ENCODE measurements around the gene CFDP1. TPM values are rescaled to one million over a fixed set of nuclear protein-coding genes. Genes with fewer than 3 reads are reported as not detected.

Gene CFDP1
- total and polyA plus RNA-seq, 2 of the 13 experiments (the other 11 are each of a cell fraction or from before 2014, with no cell fraction given): 78.6 to 153 TPM

DNA sequence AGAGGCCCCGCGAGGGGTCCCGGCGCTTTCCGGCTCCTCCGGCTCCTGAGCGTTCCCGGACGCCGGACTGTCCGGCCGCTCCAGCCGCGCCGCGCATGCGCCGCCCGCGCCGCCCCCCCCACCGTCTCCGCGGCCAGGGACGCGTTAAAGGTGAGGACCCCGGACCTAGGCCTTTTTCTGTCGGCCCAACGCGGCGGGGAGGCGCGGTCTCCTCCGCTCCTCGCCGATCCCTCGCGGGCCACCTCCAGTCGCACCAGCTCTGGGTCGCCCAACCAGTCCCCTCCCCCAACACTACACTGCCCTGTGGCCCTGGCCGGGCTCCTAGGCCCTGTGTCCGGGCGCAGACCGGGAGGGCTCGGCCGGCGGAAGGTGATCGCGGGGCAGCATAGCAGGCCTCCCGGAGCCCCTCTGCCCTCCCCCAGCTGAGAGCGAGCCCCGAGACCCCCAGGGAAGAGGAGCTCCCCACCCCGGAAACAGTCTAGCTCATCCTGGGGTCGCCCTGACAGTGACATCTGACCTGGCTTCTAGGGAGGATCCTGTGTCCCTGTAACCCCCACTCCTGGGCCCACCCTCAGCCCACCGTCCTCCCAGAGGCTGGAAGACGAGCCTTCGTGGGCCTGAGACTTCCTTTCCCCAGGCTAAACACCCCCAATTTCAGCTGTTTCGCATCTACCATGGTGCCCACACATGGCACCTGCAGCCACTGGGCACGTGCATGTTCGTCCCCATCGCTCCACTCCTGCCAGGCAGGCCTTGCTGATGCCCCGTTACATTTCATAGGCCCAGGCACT, 167.2 kb downstream of the CFDP1 start (continued):
- TF ChIP-seq FOXJ3 (CRISPR knock-in tag; IDR thresholded peaks at IDR 0.05; ENCODE audit: borderline replicate concordance) (0 out of 2 replicates have a peak, but pooled peaks have one; percentile 32), ATF1 (CRISPR knock-in tag; IDR thresholded peaks at IDR 0.05) (no peak), RAD51 (IDR thresholded peaks at IDR 0.05; ENCODE audit: borderline replicate concordance) (no peak), ZNF580 (CRISPR knock-in tag; IDR thresholded peaks at IDR 0.05; ENCODE audit: borderline replicate concordance, low read depth) (peak; percentile 69), CHCHD3 (CRISPR knock-in tag; IDR thresholded peaks at IDR 0.05) (no peak), FOXC1 (CRISPR knock-in tag; IDR thresholded peaks at IDR 0.05; ENCODE audit: borderline replicate concordance) (no peak; the same call in 1 of the 2 replicates), ZNF724P (CRISPR knock-in tag; IDR thresholded peaks at IDR 0.05; ENCODE audit: borderline replicate concordance) (no peak; the same call in 1 of the 2 replicates), IKZF4 (CRISPR knock-in tag; IDR thresholded peaks at IDR 0.05; ENCODE audit: borderline replicate concordance, low read depth, not compliant biosample characterization) (no peak), ZNF788 (CRISPR knock-in tag; IDR thresholded peaks at IDR 0.05; ENCODE audit: borderline replicate concordance) (peak; percentile 89; the same call in 1 of the 2 replicates), SOX13 (IDR thresholded peaks at IDR 0.05) (no peak), SOX13 (CRISPR knock-in tag; conservative IDR thresholded peaks at IDR 0.05 in 1 of 2, IDR thresholded peaks at IDR 0.05 in 1 of 2) (peak in 1 of 2 experiments; percentile 49; a peak in 1 of 4 replicates), ZNF552 (CRISPR knock-in tag; IDR thresholded peaks at IDR 0.05; ENCODE audit: borderline replicate concordance) (no peak), KDM1A (CRISPR knock-in tag; IDR thresholded peaks at IDR 0.05) (no peak), NCOA1 (CRISPR knock-in tag; IDR thresholded peaks at IDR 0.05) (no peak), IRF2 (CRISPR knock-in tag; IDR thresholded peaks at IDR 0.05) (peak; percentile 66), ZNF350 (CRISPR knock-in tag; IDR thresholded peaks at IDR 0.05; ENCODE audit: borderline replicate concordance, low read depth) (no peak; the same call in 1 of the 2 replicates), AHDC1 (CRISPR knock-in tag; IDR thresholded peaks at IDR 0.05; ENCODE audit: borderline replicate concordance) (no peak), SOX6 (IDR thresholded peaks at IDR 0.05) (no peak), SOX6 (CRISPR knock-in tag; IDR thresholded peaks at IDR 0.05) (peak; percentile 60)
- TF ChIP-seq, protein P1, sequence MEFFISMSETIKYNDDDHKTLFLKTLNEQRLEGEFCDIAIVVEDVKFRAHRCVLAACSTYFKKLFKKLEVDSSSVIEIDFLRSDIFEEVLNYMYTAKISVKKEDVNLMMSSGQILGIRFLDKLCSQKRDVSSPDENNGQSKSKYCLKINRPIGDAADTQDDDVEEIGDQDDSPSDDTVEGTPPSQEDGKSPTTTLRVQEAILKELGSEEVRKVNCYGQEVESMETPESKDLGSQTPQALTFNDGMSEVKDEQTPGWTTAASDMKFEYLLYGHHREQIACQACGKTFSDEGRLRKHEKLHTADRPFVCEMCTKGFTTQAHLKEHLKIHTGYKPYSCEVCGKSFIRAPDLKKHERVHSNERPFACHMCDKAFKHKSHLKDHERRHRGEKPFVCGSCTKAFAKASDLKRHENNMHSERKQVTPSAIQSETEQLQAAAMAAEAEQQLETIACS (CRISPR knock-in tag; IDR thresholded peaks at IDR 0.05): peak; percentile 57
- TF ChIP-seq, protein P2, sequence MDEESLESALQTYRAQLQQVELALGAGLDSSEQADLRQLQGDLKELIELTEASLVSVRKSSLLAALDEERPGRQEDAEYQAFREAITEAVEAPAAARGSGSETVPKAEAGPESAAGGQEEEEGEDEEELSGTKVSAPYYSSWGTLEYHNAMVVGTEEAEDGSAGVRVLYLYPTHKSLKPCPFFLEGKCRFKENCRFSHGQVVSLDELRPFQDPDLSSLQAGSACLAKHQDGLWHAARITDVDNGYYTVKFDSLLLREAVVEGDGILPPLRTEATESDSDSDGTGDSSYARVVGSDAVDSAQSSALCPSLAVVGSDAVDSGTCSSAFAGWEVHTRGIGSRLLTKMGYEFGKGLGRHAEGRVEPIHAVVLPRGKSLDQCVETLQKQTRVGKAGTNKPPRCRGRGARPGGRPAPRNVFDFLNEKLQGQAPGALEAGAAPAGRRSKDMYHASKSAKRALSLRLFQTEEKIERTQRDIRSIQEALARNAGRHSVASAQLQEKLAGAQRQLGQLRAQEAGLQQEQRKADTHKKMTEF (CRISPR knock-in tag; IDR thresholded peaks at IDR 0.05): peak; percentile 87

All from HepG2 (cell line).